A172 (cell line): ENCODE measurements around the gene C1QBP. TPM values are rescaled to one million over a fixed set of nuclear protein-coding genes. Genes with fewer than 3 reads are reported as not detected.

Experiments used
- total RNA-seq: library from RNA; depleted of rRNA; stranded (reverse); fragments of >200 nt; shearing (Covaris generic); gene quantifications from 2 replicates; pipeline ENCODE4 v1.2.3, GENCODE V29; 2014; rRNA removed

C1QBP gene
- total RNA-seq, 1 experiment from 2014 or later: 582 TPM

Other genes with a start within 250 kb of the C1QBP start
- 16.1 and 20.9 TPM in 2 replicates for gene ZNF594, start 247.3 kb downstream of the C1QBP start, total RNA-seq
- not detected in 2 replicates for gene SCIMP, start 204.3 kb downstream of the C1QBP start, total RNA-seq
- 54.0 and 60.9 TPM in 2 replicates for gene RABEP1, start 156.9 kb downstream of the C1QBP start, total RNA-seq
- 162 and 167 TPM in 2 replicates for gene NUP88, start 19.5 kb downstream of the C1QBP start, total RNA-seq
- gene RPAIN, start 19.0 kb downstream of the C1QBP start, total RNA-seq: 73.2 and 103 TPM in 2 replicates
- gene DHX33, start 29.8 kb upstream of the C1QBP start, total RNA-seq: 9.1 and 11.0 TPM in 2 replicates
- gene DERL2, start 47.0 kb upstream of the C1QBP start, total RNA-seq: 75.3 and 108 TPM in 2 replicates
- 24.0 and 27.4 TPM in 2 replicates for gene MIS12, start 47.4 kb upstream of the C1QBP start, total RNA-seq
- gene NLRP1, start 145.4 kb upstream of the C1QBP start, total RNA-seq: 40.7 and 45.2 TPM in 2 replicates